DMS153 (cell line): ENCODE results near the gene PIAS4.
"Not testable (repeated sequence)": the region's sequence is repeated elsewhere in the genome, so short reads cannot be mapped to it uniquely, and the experiment has no call there.

Experiments
- DNase-seq: peaks from one replicate; lab custom pipeline; 2025; lab: John Stamatoyannopoulos, UW

Gene PIAS4

GRCh38 chr19:3998667-3999412 lies 8.7 kb upstream of the PIAS4 start:
- DNase-seq = not testable (repeated sequence)

- not testable (repeated sequence) for DNase-seq
Observed at GRCh38 chr19:4000798-4001197, 6.7 kb upstream of the PIAS4 start.

GRCh38 chr19:4005436-4005835 lies 2.1 kb upstream of the PIAS4 start:
- not testable (repeated sequence) for DNase-seq

- DNase-seq = no peak
Observed at GRCh38 chr19:4007836-4008539, 452 bp downstream of the PIAS4 start.

- no peak for DNase-seq
Observed at GRCh38 chr19:4009990-4010807, 2.7 kb downstream of the PIAS4 start.

- no peak for DNase-seq
Observed at GRCh38 chr19:4010808-4011110, 3.2 kb downstream of the PIAS4 start.

- DNase-seq = not testable (repeated sequence)
Observed at GRCh38 chr19:4011430-4011829, 3.9 kb downstream of the PIAS4 start.

- peak; percentile 77 for DNase-seq
Observed at GRCh38 chr19:4012092-4012974, 4.8 kb downstream of the PIAS4 start.

GRCh38 chr19:4012975-4013634 lies 5.6 kb downstream of the PIAS4 start:
- DNase-seq = no peak

GRCh38 chr19:4013886-4014540 lies 6.5 kb downstream of the PIAS4 start:
- DNase-seq = no peak

GRCh38 chr19:4014541-4015491 lies 7.3 kb downstream of the PIAS4 start:
- no peak for DNase-seq

- no peak for DNase-seq
Observed at GRCh38 chr19:4015705-4016402, 8.3 kb downstream of the PIAS4 start.

- no peak for DNase-seq
Observed at GRCh38 chr19:4016486-4016885, 8.9 kb downstream of the PIAS4 start.

GRCh38 chr19:4016903-4017638 lies 9.5 kb downstream of the PIAS4 start:
- DNase-seq = no peak

- no peak for DNase-seq
Observed at GRCh38 chr19:4018140-4018613, 10.6 kb downstream of the PIAS4 start.

GRCh38 chr19:4018775-4019504 lies 11.4 kb downstream of the PIAS4 start:
- no peak for DNase-seq

GRCh38 chr19:4019578-4019977 lies 12.0 kb downstream of the PIAS4 start:
- DNase-seq = no peak
